Hippocampal formation (tissue), 2 donors: ENCODE results near the gene DHCR24.

Experiments used
- DNase-seq, 2 donors: peaks; one replicate each; lab custom pipeline; 2025; lab: John Stamatoyannopoulos, UW

Gene DHCR24

GRCh38 chr1:54800041-54800898 lies 86.7 kb downstream of the DHCR24 start:
- no peak for DNase-seq
